Measurements from ENCODE around the gene GPALPP1.
"Not testable (repeated sequence)": the region's sequence is repeated elsewhere in the genome, so short reads cannot be mapped to it uniquely, and the experiment has no call there.

The GPALPP1 gene

DNA sequence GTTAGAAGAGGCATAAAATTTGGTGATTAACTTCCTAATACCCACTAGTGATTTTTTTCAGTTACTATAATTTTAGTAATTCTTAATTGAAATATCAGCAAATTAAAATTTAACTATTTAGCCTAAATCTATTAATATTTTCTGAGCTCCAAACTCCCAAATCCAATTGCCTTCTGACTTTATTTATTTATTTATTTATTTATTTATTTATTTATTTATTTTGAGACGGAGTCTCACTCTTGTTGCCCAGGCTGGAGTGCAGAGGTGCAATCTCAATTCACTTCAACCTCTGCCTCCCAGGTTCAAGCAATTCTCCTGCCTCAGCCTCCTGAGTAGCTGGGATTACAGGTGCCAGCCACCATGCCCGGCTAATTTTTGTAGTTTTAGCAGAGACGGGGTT, 74.6 kb downstream of the GPALPP1 start:
- not testable (repeated sequence) for DNase-seq (ENCODE audit: low read depth)

- no peak for DNase-seq (ENCODE audit: low read depth)
Observed at GRCh38 chr13:45064889-45065288, 75.6 kb downstream of the GPALPP1 start.

GRCh38 chr13:45068036-45069001, 79.0 kb downstream of the GPALPP1 start:
- no peak for DNase-seq (ENCODE audit: low read depth)

- DNase-seq (ENCODE audit: low read depth) = no peak
Observed at GRCh38 chr13:45073809-45074208, 84.5 kb downstream of the GPALPP1 start.

GRCh38 chr13:45074721-45075120, 85.4 kb downstream of the GPALPP1 start:
- no peak for DNase-seq (ENCODE audit: low read depth)

DNA sequence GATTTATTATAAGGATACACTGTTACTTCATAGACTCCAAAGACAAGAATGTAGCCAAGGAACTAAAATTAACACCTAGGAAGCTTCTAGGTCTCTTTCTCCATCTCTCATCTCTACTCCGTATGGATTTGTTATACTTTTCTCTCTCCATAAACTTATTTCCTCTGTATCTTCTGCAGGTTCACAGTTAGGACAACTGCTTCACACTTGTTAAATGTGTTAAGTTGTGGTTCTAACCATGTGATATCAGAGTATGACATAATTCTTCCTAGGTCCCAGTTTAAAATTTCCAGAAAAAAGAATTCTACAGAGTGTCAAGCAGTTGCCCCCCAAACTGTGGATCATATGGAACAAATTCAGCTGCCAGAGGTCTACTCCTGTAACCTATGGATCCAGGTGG, 88.7 kb downstream of the GPALPP1 start:
- DNase-seq (ENCODE audit: low read depth) = no peak

Data from GM04503 (cell line).